Lower leg skin (tissue), 4 donors: ENCODE results near the gene KIF14. TPM values are rescaled to one million over a fixed set of nuclear protein-coding genes. Genes with fewer than 3 reads are reported as not detected.
"Not testable (repeated sequence)": the region's sequence is repeated elsewhere in the genome, so short reads cannot be mapped to it uniquely, and the experiment has no call there.

ENCODE experiments used
- DNase-seq, 2 donors: peaks; one replicate each; pipeline ENCODE4 v3.0.0-alpha.2; 2019; ENCODE audit warnings: low spot score in 2 of 2
- H3K4me3 ChIP-seq: fragments of 200-600 bp; sonication (generic); 2 replicates; pipeline ENCODE4 v1.5.1; 2017; ENCODE audit warnings: mild to moderate bottlenecking, low read depth; ENCODE audit not compliant: poor library complexity, severe bottlenecking
- CTCF ChIP-seq, 3 donors: fragments of 450-650 bp; IDR thresholded peaks; one replicate each; pipeline ENCODE4 v1.5.1; 2016; ENCODE audit warnings: antibody characterized with exemption in 3 of 3, mild to moderate bottlenecking in 3 of 3, moderate library complexity in 2 of 3
- POLR2A ChIP-seq, 2 donors: fragments of 450-650 bp; IDR thresholded peaks; one replicate each; pipeline ENCODE4 v1.6.1; 2016 to 2017; ENCODE audit warnings: antibody characterized with exemption in 2 of 2, mild to moderate bottlenecking in 1 of 2, moderate library complexity in 1 of 2
- WGBS, 2 donors: methylation state at CpG; one replicate each; pipeline ENCODE4 v1.1.5; 2018; 5-methylcytosine and 5-hydroxymethylcytosine counted together
- intact Hi-C: fragments of 100-400 bp; cut with DNase I; formaldehyde crosslinking; loops from one replicate; pipeline ENCODE4 v1.15.0; 2023; ENCODE audit warnings: low total_unique reads
- total RNA-seq, 4 donors: library from RNA; depleted of rRNA; stranded (reverse); fragments of >200 nt; gene quantifications; one replicate each; pipeline ENCODE4 v1.1.0, GENCODE V29; 2016

Gene KIF14
- total RNA-seq, 4 donors from 2014 or later: 0.37 to 1.1 (median 0.61) TPM

- H3K4me3 ChIP-seq: no peak overlapping the region
- intact Hi-C loops: no loop called here
- no peak for DNase-seq
- TF ChIP-seq CTCF (IDR thresholded peaks at IDR 0.05): no peak
- no peak for TF ChIP-seq POLR2A (IDR thresholded peaks at IDR 0.05)
- 95 to 96% methylated on average over 1 of the region's 1 CpG for WGBS, 2 donors
These were observed 56.2 kb downstream of the KIF14 start for GRCh38 chr1:200564319-200564718.

GRCh38 chr1:200561856-200562214 lies 58.7 kb downstream of the KIF14 start:
- DNase-seq: no peak
- intact Hi-C loops: no loop called here
- no peak overlapping the region for H3K4me3 ChIP-seq
- WGBS, 2 donors: 22 to 51% methylated on average over 1 of the region's 1 CpG
- TF ChIP-seq POLR2A (IDR thresholded peaks at IDR 0.05) (no peak), CTCF (IDR thresholded peaks at IDR 0.05) (no peak)

GRCh38 chr1:200558866-200559459 lies 61.6 kb downstream of the KIF14 start:
- WGBS, 2 donors: 51 to 58% methylated on average over 2 of the region's 2 CpGs
- no peak overlapping the region for H3K4me3 ChIP-seq
- no peak for TF ChIP-seq CTCF (IDR thresholded peaks at IDR 0.05)
- TF ChIP-seq POLR2A (IDR thresholded peaks at IDR 0.05): no peak
- intact Hi-C loops: no loop called here
- DNase-seq: no peak

- H3K4me3 ChIP-seq: no peak overlapping the region
- DNase-seq: no peak
- intact Hi-C loops: no loop called here
- TF ChIP-seq POLR2A (IDR thresholded peaks at IDR 0.05) (no peak), CTCF (IDR thresholded peaks at IDR 0.05) (no peak)
These were observed 64.5 kb downstream of the KIF14 start for GRCh38 chr1:200556002-200556401.

GRCh38 chr1:200552737-200553136 lies 67.8 kb downstream of the KIF14 start:
- DNase-seq, H3K4me3 ChIP-seq, intact Hi-C loops: not testable (repeated sequence)
- 96 to 97% methylated on average over 6 of the region's 6 CpGs for WGBS, 2 donors

- TF ChIP-seq POLR2A (IDR thresholded peaks at IDR 0.05): no peak
- no peak for TF ChIP-seq CTCF (IDR thresholded peaks at IDR 0.05)
- no peak overlapping the region for H3K4me3 ChIP-seq
- intact Hi-C loops: no loop called here
- DNase-seq: no peak
These were observed 70.2 kb downstream of the KIF14 start for GRCh38 chr1:200550367-200550766.
